Lower leg skin (tissue), 4 donors: Measurements from ENCODE around the gene LRP1B. TPM values are rescaled to one million over a fixed set of nuclear protein-coding genes. Genes with fewer than 3 reads are reported as not detected.
"Not testable (repeated sequence)": the region's sequence is repeated elsewhere in the genome, so short reads cannot be mapped to it uniquely, and the experiment has no call there.

Experiments used
- DNase-seq, 2 donors: peaks; one replicate each; pipeline ENCODE4 v3.0.0-alpha.2; 2019; ENCODE audit warnings: low spot score in 2 of 2
- H3K4me3 ChIP-seq: fragments of 200-600 bp; sonication (generic); 2 replicates; pipeline ENCODE4 v1.5.1; 2017; ENCODE audit warnings: mild to moderate bottlenecking, low read depth; ENCODE audit not compliant: poor library complexity, severe bottlenecking
- POLR2A ChIP-seq, 2 donors: fragments of 450-650 bp; IDR thresholded peaks; one replicate each; pipeline ENCODE4 v1.6.1; 2016 to 2017; ENCODE audit warnings: antibody characterized with exemption in 2 of 2, mild to moderate bottlenecking in 1 of 2, moderate library complexity in 1 of 2
- WGBS, 2 donors: methylation state at CpG; one replicate each; pipeline ENCODE4 v1.1.5; 2018; 5-methylcytosine and 5-hydroxymethylcytosine counted together
- intact Hi-C: fragments of 100-400 bp; cut with DNase I; formaldehyde crosslinking; loops from one replicate; pipeline ENCODE4 v1.15.0; 2023; ENCODE audit warnings: low total_unique reads
- total RNA-seq, 4 donors: library from RNA; depleted of rRNA; stranded (reverse); fragments of >200 nt; gene quantifications; one replicate each; pipeline ENCODE4 v1.1.0, GENCODE V29; 2016
- TF ChIP-seq, protein P1 (sequence below), 3 donors: fragments of 450-650 bp; IDR thresholded peaks; one replicate each; pipeline ENCODE4 v1.5.1; 2016; ENCODE audit warnings: antibody characterized with exemption in 3 of 3, mild to moderate bottlenecking in 3 of 3, moderate library complexity in 2 of 3

Gene LRP1B
- total RNA-seq, 4 donors from 2014 or later: 0.80 to 1.6 (median 1.0) TPM

DNA sequence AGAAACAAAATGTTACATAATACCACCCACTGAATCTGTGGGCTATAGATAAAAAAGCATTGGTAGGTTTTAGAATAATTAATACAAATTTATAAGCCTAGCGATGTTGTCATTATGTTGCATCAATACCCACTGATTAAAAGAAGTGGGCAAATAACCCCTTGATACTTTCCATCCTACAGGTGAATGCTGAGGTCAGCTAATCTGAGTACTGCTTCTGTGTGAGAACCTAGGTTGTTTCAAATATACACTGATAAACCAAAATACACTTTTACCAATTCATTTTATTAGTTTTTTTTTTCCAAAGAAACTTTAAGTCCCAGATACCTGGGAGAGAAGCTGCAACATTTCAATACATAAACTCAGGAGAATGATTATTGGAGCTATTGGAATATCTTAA is 948.6 kb downstream of the LRP1B start:
- H3K4me3 ChIP-seq: no peak overlapping the region
- TF ChIP-seq, protein P1, sequence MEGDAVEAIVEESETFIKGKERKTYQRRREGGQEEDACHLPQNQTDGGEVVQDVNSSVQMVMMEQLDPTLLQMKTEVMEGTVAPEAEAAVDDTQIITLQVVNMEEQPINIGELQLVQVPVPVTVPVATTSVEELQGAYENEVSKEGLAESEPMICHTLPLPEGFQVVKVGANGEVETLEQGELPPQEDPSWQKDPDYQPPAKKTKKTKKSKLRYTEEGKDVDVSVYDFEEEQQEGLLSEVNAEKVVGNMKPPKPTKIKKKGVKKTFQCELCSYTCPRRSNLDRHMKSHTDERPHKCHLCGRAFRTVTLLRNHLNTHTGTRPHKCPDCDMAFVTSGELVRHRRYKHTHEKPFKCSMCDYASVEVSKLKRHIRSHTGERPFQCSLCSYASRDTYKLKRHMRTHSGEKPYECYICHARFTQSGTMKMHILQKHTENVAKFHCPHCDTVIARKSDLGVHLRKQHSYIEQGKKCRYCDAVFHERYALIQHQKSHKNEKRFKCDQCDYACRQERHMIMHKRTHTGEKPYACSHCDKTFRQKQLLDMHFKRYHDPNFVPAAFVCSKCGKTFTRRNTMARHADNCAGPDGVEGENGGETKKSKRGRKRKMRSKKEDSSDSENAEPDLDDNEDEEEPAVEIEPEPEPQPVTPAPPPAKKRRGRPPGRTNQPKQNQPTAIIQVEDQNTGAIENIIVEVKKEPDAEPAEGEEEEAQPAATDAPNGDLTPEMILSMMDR (IDR thresholded peaks at IDR 0.05): no peak
- TF ChIP-seq POLR2A (IDR thresholded peaks at IDR 0.05): no peak
- DNase-seq: no peak
- 94 to 96% methylated on average over 1 of the region's 1 CpG for WGBS, 2 donors
- intact Hi-C loops: no loop called here

DNA sequence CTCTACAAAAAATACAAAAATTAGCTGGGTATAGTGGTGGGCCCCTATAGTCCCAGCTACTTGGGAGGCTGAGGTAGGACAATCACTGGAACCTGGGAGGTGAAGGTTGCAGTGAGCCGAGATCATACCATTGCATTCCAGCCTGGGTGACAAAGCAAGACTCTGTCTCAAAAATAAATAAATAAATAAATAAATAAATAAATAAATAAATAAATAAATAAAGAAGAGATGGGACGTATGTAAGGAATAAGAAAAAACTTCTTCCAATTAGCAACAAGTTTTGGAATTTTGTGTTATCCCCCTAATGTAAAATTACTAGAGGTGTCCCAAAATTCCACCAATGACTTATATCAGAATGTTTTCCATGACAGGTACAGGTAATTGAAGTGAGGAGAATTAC is 961.7 kb downstream of the LRP1B start:
- WGBS, 2 donors: 89 to 91% methylated on average over 2 of the region's 2 CpGs
- DNase-seq, H3K4me3 ChIP-seq, intact Hi-C loops: not testable (repeated sequence)

DNA sequence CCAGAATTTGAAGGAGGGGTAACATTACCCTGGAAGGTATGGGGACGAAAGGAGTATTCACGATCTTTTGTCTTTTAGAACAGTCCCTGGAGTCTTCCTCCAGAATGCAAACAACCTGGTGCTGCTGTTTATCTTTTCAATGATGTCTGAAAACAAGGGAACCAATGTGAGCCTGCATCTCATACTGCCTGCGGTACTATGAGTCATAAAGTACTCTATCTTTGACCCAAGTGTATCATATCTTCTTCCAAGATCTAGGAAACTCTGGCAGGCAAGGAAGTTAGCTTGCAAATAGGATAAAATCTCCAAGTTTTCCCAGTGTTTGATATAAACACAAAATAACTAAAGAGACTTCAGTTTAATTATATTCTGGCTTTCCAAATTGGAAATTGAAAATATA is 968.5 kb downstream of the LRP1B start:
- 64 to 69% methylated on average over 3 of the region's 3 CpGs for WGBS, 2 donors
- no peak overlapping the region for H3K4me3 ChIP-seq
- intact Hi-C loops: no loop called here
- TF ChIP-seq, protein P1 (IDR thresholded peaks at IDR 0.05): no peak
- TF ChIP-seq POLR2A (IDR thresholded peaks at IDR 0.05): no peak
- no peak for DNase-seq

DNA sequence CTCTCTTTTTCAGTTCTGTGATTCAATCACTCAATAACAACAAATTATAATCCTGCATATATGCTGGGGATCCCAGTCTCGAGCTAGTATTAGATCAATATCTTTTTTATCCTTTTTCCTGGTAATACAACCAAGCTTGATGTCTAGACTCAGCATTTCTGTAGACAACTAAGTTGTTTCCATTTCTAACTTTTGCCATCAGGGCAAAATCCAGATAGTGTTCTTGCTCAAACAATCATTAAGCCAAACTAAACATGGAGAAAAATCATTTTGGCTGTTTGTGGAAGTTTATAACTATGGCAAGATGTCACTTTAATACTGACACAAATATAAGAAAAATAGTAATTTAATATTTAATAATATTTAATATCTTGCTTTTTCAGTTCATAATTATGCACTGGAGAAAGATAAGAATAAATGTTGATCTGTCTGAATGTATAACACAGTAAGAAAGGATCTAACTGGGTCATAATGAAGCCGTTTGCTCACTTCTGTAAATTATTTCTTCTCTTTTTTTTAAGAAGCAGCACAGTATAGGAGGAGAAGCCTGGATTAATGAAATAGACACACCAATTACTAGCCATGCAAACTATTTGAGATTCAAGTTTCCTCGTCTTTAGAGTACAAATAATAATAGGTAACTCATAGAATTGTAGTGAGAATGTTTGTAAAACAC is 979.1 kb downstream of the LRP1B start:
- H3K4me3 ChIP-seq: no peak overlapping the region
- 62 to 72% methylated on average over 3 of the region's 3 CpGs for WGBS, 2 donors
- TF ChIP-seq, protein P1 (IDR thresholded peaks at IDR 0.05): no peak
- TF ChIP-seq POLR2A (IDR thresholded peaks at IDR 0.05): no peak
- intact Hi-C loops: no loop called here
- DNase-seq: no peak

DNA sequence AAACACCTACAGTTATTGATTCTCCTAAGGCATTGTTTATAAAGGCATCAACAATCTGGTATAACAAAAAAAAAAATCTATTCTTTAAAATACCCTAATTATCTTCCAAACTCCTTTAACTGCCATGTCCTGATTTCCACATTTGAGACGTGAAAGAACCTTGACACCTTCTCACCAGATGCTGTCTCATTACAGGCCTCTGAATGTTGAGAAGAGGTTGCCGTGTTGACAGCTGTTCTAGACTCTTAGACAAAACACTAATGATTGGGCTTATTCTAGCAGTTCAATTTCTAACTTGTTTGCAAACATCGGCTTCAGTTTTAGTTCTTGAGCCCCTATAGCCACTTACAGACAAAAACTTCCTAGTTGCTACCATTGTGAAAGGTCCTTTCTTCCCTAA is 988.8 kb downstream of the LRP1B start:
- H3K4me3 ChIP-seq: no peak overlapping the region
- no peak for DNase-seq
- intact Hi-C loops: no loop called here
- no peak for TF ChIP-seq POLR2A (IDR thresholded peaks at IDR 0.05)
- TF ChIP-seq, protein P1 (IDR thresholded peaks at IDR 0.05): no peak
- 87 to 91% methylated on average over 3 of the region's 3 CpGs for WGBS, 2 donors

DNA sequence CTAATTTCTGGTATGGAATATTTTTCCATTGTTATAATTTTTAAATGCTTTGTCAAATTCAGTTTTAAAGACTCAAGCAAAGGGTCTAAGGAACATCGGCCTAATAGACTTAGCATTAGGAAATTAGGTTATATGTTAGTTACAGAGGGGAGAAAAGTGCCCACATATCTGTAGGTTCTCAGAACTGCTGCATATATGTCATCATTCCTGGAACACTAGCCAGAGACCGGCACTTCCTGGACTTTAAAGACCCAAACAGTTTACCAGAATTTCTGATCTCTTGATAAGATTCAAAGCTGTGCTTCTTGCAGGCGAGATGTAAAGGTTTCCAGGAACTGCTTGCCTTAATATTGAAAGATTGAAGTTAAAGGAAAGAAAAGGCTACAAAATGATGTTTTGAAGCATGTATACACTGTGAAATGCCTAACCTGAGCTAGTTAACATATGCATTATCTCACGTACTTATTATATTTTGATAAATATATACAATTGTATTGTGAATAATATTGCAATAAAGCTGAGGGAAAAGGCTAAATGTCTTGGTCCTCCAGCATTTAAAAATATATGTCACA is 993.6 kb downstream of the LRP1B start:
- WGBS, 2 donors: 72 to 76% methylated on average over 4 of the region's 4 CpGs
- no peak for DNase-seq
- intact Hi-C loops: no loop called here
- H3K4me3 ChIP-seq: no peak overlapping the region
- TF ChIP-seq, protein P1 (IDR thresholded peaks at IDR 0.05): no peak
- TF ChIP-seq POLR2A (IDR thresholded peaks at IDR 0.05): no peak
